ENCODE results near the gene RNU7-1.
A peak's percentile ranks its signal among the peaks of the same experiment; 100 is the strongest.

Gene RNU7-1

DNA sequence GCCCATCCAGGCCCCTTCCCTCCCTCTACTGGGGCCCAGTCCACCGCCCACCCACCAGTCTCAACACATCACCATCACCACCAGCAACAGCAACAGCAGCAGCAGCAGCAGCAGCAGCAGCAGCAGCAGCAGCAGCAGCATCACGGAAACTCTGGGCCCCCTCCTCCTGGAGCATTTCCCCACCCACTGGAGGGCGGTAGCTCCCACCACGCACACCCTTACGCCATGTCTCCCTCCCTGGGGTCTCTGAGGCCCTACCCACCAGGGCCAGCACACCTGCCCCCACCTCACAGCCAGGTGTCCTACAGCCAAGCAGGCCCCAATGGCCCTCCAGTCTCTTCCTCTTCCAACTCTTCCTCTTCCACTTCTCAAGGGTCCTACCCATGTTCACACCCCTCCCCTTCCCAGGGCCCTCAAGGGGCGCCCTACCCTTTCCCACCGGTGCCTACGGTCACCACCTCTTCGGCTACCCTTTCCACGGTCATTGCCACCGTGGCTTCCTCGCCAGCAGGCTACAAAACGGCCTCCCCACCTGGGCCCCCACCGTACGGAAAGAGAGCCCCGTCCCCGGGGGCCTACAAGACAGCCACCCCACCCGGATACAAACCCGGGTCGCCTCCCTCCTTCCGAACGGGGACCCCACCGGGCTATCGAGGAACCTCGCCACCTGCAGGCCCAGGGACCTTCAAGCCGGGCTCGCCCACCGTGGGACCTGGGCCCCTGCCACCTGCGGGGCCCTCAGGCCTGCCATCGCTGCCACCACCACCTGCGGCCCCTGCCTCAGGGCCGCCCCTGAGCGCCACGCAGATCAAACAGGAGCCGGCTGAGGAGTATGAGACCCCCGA lies 6.8 kb upstream of the RNU7-1 start:
- DNase-seq (ENCODE audit: low spot score) (no peak), FAIRE-seq (no peak)

DNA sequence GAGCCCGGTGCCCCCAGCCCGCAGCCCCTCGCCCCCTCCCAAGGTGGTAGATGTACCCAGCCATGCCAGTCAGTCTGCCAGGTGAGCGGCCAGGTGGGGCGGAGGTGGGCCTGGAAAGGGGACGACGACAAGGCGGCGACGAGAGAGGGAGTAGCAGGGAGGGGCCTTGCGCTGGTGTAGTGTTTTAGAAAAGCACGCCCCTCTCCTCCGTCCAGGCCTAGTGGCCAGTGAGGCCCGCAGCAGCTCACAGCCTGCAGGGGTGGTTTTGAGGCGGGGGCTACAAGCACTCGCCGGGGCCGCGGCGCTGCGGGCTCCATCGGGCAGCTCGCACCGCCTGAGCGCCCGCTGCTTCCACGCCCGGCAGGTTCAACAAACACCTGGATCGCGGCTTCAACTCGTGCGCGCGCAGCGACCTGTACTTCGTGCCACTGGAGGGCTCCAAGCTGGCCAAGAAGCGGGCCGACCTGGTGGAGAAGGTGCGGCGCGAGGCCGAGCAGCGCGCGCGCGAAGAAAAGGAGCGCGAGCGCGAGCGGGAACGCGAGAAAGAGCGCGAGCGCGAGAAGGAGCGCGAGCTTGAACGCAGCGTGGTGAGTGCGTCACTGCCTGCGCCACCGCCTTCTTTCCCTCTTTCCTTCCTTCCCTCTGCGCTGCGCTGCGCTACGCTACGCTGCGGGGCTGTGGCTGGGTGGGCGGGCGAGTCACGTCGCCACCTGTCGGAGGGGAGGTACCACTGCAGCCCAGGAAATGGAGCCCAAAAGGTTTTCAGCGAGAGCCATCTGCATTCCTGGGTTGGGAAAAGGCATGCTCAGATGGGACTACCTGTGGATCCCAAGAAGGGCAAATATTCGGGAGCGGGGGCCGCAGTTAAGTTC lies 5.9 kb upstream of the RNU7-1 start:
- FAIRE-seq = peak; percentile 72
- DNase-seq (ENCODE audit: low spot score) = peak; percentile 86

DNA sequence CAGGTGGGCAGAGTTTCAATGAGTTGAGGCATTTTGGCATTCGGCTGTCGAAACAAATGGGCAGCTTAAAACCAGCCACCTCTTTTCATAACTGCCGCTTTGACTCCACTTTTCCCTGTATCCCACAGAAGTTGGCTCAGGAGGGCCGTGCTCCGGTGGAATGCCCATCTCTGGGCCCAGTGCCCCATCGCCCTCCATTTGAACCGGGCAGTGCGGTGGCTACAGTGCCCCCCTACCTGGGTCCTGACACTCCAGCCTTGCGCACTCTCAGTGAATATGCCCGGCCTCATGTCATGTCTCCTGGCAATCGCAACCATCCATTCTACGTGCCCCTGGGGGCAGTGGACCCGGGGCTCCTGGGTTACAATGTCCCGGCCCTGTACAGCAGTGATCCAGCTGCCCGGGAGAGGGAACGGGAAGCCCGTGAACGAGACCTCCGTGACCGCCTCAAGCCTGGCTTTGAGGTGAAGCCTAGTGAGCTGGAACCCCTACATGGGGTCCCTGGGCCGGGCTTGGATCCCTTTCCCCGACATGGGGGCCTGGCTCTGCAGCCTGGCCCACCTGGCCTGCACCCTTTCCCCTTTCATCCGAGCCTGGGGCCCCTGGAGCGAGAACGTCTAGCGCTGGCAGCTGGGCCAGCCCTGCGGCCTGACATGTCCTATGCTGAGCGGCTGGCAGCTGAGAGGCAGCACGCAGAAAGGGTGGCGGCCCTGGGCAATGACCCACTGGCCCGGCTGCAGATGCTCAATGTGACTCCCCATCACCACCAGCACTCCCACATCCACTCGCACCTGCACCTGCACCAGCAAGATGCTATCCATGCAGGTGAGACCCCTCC lies 5.0 kb upstream of the RNU7-1 start:
- FAIRE-seq (no peak), DNase-seq (ENCODE audit: low spot score) (no peak)

DNA sequence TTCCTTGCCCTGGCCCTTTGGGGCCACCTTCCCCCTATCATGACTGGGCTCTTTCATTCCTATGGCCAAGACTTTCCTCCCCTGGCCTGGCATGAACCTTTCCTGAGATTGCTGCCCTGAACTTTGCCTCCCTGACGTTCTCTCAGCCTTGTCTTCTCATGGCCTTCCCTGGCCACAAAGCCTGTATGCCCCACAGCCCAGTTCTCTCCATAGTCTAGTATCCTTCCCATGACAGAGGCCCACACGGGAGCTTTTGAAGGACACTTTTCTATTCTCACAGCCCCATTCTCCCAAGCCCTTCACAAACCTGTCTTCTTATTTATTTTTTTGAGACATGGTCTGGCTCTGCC lies 4.5 kb upstream of the RNU7-1 start:
- FAIRE-seq (no peak), DNase-seq (ENCODE audit: low spot score) (no peak)

DNA sequence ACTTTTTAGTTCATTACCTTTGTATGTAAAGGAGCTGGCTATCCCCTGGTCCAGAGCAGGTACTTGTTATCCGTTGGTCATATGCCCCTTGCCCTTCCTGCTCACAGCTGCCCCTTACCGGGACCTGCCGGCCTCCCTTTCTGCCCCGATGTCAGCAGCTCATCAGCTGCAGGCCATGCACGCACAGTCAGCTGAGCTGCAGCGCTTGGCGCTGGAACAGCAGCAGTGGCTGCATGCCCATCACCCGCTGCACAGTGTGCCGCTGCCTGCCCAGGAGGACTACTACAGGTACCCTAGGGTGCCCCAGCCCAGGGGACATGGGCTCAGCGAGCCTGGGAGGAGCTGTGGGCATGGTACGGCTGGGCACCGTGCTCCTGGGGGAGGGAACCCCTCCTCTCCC lies 2.3 kb upstream of the RNU7-1 start:
- FAIRE-seq = no peak
- no peak for DNase-seq (ENCODE audit: low spot score)

DNA sequence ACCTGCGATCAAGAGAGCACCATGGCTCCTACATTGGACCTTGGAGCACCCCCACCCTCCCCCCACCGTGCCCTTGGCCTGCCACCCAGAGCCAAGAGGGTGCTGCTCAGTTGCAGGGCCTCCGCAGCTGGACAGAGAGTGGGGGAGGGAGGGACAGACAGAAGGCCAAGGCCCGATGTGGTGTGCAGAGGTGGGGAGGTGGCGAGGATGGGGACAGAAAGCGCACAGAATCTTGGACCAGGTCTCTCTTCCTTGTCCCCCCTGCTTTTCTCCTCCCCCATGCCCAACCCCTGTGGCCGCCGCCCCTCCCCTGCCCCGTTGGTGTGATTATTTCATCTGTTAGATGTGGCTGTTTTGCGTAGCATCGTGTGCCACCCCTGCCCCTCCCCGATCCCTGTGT lies 1.8 kb upstream of the RNU7-1 start:
- no peak for FAIRE-seq
- DNase-seq (ENCODE audit: low spot score) = no peak

DNA sequence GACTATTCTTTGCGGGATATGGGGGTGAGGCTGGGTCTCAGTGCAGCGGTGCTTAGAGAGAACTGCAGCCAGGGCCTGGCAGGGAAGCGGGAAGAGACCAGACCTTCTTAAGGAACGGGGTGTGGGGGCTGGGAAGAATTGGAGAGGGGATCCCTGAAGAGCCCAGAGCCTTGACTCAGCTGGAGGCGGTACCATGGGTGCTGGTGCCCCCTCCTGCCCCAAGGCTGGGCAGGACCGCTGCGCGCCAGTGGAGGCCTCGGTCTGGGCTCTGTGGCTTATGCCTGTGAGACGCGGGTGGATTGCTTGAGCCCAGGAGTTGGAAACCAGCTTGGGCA lies 1.3 kb upstream of the RNU7-1 start:
- DNase-seq (ENCODE audit: low spot score) (no peak), FAIRE-seq (no peak)

DNA sequence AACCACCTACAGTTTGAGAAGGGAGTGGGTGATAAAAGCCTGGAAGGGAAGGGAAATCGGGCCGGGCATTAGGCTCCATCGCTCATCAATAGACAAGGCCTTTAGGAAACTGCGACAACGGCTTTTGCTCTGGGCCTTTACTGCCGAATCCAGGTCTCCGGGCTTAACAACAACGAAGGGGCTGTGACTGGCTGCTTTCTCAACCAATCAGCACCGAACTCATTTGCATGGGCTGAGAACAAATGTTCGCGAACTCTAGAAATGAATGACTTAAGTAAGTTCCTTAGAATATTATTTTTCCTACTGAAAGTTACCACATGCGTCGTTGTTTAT lies 261 bp upstream of the RNU7-1 start:
- peak; percentile 39 for FAIRE-seq
- DNase-seq (ENCODE audit: low spot score) = peak; percentile 79

DNA sequence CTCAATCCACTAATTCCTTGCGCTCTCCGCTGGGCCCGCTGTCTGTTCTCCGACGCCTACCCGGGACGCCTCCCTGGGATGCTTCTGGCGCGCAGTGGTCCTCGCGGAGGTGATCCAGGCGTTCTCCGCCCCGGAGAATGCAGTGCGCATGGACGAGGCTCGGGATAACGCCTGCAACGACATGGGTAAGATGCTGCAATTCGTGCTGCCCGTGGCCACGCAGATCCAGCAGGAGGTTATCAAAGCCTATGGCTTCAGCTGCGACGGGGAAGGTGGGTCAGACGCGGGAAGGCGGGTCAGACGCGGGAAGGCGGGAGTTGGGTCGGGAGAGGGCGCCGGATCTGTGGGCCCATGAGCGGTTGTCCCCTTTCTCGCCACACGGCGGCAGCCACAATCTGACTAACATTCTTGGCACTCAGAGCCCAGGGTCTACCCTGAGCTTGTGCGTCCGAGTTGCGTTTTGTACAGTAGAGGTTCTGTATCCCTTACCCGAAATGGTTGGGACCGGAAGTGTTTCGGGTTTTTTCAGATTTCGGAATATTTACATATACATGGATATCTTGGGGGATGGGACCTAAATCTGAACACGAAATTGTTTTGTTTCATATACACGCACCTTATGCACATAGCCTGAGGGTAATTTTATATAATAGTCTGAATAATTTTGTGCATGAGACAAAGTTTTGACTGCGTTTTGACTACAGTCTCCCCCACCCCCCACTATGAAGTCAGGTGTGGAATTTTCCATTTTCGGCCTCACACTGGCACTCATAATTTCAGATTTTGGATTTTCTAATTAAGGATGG lies 968 bp downstream of the RNU7-1 start:
- FAIRE-seq (peak; percentile 54), DNase-seq (ENCODE audit: low spot score) (peak; percentile 82)

DNA sequence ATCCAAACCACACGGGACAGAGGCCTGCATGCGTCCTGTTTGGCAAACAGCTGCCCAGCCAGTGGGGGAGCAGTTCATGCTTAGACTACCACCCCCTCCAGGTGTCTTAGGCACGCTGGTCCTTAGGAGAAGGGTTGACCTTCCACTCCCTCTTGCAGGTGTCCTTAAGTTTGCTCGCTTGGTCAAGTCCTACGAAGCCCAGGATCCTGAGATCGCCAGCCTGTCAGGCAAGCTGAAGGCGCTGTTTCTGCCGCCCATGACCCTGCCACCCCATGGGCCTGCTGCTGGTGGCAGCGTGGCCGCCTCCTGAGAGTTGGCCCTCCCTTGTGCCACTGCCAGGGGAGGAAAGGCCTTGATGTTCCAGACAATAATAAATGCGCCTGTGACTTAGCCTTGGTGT lies 2.0 kb downstream of the RNU7-1 start:
- FAIRE-seq (no peak), DNase-seq (ENCODE audit: low spot score) (no peak)

DNA sequence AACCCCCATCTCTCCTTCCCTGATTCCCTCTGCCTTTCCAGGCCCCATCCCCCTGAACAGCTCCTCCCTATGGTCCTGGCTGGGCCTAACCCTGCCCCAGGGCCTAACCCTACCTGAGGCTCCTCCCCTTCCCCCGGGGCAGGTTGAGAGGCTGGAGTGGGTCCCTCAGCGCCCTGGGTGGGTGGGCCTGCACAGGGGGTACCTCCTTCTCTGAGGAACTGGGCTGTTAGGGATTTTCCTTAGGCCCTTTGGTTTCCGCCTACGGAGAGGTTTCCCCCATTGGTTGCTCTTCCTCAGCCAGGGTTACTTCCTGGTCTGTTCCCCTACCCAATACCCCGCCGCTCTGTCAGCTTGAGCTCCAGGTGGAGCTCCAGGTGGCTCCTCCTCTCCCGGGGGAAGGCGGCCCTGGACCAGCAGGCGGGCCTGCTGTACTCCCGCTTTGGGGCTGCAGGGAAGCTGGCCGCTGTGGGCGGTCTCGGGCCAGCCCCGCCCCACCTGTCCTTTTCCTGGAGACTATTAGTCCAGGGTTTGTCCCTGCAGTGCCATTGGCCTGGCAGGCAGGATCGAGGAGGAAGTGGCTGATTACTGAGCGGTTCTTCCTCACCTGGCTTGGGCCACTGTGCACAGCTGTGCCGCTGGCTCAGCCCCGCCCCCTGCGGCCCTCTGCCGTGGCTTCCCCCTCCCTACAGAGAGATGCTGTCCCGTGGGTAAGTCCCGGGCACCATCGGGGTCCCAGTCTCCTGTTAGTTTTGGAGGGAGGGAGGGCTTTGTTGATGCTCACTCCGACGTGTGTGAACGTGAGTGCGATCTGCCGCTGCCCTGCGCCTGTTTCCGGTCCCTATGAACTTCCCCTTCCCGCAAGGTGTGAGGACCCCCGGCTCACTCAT lies 2.7 kb downstream of the RNU7-1 start:
- FAIRE-seq (peak; percentile 81), DNase-seq (ENCODE audit: low spot score) (peak; percentile 90)

DNA sequence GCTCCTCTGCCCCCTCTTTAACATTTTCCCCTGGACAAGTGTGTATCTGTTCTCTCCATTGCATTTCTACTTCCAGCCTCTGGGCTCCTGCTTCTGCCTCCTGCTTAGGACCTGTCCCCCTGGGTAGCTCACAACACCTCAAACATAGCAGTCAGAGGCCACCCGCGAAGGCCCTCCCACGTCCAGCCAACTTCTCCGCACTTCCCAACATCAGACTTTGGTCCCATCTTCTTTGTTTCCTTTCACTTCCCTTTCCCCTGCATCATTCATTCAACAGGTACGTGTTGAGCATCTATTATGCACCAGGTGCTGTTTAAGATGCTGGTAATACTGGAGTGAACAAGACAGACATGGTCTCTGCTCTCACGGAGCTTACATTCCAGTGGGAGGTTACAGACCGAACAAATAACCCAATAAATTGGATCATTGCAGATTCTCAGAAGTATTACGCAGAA lies 3.3 kb downstream of the RNU7-1 start:
- DNase-seq (ENCODE audit: low spot score) (no peak), FAIRE-seq (no peak)

DNA sequence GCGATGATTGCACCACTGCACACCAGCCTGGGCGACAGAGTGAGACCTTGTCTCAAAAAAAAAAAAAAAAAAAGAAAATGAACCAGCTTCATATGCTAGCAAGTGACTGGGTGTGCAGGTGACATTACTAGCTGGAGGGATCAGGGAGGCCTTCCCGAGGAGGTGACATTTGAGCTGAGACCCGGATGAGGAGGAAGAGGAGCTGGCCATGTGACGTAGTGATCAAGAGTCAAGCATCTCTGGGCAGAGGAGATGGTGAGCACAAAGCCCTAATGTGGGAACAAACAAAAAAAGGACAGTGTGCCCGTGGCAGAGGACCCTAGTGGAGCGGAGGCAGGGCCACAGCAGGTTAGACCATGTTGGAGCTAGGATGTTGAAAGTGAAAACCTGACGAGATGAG lies 4.0 kb downstream of the RNU7-1 start:
- no peak for FAIRE-seq

DNA sequence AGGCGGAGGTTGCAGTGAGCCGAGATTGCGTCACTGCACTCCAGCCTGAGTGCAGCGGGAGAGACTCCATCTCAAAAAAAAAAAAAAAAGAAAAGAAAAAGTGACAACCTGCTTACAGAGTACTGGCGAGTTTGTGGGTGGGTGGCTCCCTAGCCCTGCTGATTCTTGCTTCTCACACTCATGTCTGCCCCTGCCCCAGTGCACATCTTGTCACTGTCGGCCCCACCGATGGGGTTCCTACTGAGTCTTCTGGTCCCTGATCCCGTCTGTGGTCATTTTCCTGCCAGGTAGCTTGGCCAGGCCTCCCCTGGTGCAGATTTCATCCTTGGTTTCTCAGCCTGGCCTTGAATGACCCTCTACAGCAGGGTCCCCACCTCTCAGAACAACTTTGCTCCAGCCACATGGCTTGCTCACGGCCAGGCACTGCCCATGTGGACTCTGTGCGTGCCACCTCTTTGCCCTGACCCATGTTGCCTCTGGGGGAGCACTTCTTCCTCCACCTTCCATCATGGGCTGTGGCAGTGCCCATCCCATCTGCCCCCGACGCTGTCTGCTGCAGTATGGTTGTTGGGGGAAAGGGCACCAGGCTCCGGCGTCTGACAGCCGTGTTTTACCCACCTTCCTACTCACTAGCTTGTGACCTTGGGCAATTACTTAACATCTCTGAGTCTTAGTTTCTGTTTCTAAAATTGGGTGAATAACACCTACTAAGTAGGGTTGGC lies 5.4 kb downstream of the RNU7-1 start:
- no peak for FAIRE-seq

More for the DNA sequence above, 4.0 kb downstream of the RNU7-1 start:
- no peak for DNase-seq (ENCODE audit: low spot score)

DNA sequence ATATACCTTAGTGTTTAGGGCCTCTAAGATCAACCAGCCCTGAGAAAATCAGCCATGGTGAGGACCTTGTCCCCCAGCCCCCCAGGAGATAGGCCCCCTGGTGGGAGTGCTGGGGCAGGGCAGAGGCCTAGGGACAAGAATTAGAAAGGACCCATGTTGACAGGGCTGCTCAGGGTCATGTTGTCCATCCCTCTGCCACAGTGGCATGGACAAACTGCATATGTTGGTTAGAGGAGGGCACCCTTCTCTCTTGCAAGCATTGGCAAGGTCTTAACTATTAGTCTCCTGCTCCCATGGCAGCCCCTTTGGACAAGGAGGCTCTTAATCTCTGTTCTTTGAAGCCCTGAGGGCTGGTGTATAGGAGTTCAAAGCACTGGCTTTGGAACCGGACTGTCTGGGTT lies 6.8 kb downstream of the RNU7-1 start:
- DNase-seq (ENCODE audit: low spot score) (no peak), FAIRE-seq (no peak)

More for the DNA sequence above, 5.4 kb downstream of the RNU7-1 start:
- DNase-seq (ENCODE audit: low spot score) = no peak

DNA sequence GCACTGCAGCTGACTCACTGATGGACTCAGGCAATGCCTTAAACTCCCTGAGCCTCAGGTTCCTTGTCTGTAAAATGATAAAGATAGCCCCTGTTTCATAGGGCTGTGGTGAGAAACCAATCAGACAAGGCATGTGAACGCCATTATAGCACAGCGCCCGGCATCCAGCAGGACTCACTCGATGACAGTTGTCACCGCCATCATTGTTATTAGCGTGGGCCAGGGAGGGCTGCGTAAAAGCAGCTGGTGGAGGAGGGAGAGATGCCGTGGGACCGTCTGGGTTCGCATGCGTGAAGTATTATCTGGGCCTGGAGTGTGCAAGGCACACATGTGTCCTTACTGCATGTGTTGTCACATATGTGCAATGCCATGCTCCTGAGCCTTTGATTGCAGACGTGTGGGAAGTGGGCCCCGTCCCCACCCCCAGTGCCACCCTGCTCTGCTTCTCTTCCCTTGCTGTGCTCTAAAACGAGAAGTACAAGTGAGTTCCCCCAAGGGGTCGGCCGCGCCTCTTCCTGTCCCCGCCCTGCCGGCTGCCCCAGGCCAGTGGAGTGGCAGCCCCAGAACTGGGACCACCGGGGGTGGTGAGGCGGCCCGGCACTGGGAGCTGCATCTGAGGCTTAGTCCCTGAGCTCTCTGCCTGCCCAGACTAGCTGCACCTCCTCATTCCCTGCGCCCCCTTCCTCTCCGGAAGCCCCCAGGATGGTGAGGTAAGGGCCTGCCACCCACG lies 7.4 kb downstream of the RNU7-1 start, which contains the start of gene PTPN6:
Gene PTPN6 (plus strand): TSS at position 546 of the 730 bp plus-strand sequence. CDS start 157 bp downstream, at position 703.
- no peak for DNase-seq (ENCODE audit: low spot score)
- no peak for FAIRE-seq

DNA sequence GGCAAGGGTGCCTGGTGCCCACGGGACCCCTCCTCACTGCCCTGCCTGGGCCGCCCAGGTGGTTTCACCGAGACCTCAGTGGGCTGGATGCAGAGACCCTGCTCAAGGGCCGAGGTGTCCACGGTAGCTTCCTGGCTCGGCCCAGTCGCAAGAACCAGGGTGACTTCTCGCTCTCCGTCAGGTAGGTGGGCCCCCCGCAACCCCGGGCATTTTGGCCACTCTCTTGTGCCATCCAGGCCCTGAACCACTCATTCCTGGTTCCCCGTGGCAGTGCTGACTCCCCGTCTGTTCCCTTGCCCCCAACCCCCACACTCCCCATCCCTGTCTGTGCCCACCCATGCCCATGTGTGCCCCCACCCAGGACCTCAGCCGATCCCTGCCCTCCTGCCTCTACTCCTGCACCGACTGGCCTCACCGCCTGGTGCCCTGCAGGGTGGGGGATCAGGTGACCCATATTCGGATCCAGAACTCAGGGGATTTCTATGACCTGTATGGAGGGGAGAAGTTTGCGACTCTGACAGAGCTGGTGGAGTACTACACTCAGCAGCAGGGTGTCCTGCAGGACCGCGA lies 8.0 kb downstream of the RNU7-1 start:
- no peak for DNase-seq (ENCODE audit: low spot score)
- FAIRE-seq = no peak

Measured in RCC 7860 (cell line).